Measurements from ENCODE around the gene SNX1.
"Not testable (repeated sequence)": the region's sequence is repeated elsewhere in the genome, so short reads cannot be mapped to it uniquely, and the experiment has no call there.

The SNX1 gene

DNA sequence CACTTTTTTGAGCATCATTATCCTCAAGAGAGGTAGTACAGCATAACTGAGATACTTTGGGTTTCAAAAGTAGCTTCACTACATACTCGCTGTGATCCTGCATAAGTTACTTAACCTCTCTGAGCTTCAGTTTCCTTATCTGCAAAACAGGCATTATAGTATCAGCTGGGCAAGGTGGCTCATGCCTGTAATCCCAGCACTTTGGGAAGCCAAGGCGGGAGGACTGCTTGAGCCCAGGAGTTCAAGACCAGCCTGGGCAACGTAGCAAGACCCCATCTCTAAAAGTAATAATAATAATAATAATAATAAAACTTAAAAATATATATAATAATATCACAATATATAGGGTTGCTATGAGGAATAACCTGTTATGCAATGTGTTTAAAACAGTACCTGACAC, 13.0 kb upstream of the SNX1 start:
- no peak for DNase-seq

DNA sequence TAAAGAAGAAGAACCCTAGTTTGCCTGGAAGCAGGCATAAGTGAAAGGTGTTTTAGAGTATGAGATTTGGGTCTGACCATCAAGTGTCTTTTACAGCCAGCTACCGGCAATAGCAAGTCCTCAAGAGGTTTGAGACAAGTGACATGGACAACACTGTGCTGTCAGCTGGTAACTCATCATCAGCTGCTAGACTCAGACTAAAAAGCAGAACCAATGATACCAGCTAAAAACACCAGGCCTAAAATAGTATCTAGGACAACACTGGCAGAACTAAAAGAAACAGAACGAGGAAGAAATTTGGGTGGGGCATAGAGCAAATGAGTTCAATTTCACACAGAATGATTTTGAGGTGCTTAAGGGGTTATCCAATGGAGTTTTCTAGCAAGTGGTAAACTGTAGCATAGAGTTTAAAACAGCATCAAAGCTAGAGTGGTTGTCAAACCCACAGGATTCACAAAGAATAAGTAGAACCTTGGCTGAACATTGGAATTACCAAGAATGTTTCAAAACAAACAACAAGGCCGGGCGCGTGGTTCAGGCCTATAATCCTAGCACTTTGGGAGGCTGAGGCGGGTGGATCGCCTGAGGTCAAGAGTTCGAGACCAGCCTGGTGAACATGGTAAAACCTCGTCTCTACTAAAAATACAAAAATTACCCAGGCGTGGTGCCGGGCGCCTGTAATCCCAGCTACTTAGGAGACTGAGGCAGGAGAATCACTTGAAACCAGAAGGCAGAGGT, 6.1 kb upstream of the SNX1 start:
- DNase-seq, result no peak

DNA sequence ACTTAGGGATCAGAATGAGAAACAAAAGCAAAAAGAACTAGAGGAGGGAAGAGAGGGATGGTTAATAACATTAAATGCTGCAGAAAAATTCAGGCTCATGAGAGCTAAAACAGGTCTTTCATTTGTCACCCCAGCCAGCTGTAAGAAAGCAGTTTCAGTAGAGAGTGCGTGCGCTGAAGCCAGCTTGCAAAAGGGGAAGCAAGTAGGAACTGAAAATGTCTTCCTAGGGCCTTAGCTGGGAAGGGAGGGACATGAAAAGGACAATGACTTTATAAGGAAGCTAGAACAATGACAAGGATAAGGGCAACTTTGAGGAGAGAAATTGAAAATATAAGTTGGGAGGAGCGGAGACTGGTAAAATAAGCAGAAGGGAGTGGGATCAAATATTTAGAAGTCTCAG, 5.3 kb upstream of the SNX1 start:
- no peak for DNase-seq

DNA sequence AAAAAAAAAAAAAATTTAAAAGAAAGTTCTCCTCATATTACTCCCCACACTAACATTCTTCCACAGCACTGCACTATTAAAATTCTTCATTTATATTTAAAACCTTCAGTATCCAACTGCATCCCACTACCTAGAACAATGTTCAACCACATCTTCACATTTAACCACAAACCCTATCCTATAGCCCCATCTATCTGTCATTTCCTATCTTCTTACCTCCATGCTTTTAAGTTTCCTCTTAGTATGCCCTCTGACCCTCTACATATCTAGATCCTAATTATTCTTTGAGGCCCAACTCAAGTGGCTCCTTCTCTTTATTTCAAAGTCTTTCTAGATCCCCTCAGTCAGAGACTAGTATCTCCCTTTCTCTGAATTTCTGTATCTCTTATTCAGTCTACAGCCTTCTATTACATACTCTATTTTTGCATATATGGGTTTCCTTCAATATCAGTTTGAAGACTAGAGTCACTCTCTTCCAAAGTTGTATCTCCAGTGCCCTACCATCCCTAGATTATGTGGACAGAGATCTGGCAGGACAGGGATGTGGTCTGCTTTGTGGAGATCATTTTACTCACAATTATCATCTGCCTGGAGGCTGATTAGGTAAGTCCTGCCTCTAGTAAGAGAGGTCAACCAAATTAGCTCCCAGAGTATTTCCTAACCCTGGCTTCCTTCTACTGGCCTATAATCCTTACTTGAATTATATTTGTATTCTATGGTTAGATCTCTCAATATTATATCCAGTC, 3.5 kb upstream of the SNX1 start:
- DNase-seq, result no peak

DNA sequence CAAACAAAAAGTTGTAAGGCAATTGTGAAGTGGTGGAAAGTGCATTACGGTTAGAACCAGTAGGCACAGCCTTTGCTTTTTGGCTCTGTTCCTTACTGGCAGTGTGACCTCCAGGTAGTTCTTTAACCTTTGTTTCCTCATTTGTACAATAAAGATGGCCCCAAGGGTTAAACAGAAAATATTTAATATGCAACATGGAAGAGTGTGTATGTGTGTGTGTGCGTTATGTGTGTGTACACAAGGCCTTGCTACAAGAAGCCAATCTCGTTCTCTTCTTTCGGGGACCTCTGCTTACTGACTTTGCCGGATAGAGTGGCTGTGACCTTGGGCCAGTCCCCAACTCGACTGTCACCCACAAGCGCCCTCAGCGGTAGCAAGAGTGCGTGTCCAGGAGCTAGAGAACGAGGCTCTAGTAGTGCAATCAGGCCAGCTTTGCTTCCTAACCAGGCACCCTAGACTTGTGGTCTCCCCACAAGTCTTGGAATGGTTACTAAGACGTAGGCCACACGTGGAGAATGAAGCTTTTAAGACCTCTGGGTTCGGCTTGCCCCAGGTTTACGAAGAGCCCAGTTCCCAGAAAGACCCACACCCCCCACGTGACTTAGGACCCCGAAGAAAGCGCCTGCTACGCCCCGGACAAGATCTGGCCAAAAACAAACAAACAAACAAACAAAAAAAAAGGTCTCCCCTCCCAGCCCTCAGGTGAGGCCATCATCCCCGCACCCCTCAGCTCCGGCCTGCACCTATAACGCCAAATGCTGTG, 2.7 kb upstream of the SNX1 start:
- DNase-seq, result no peak

DNA sequence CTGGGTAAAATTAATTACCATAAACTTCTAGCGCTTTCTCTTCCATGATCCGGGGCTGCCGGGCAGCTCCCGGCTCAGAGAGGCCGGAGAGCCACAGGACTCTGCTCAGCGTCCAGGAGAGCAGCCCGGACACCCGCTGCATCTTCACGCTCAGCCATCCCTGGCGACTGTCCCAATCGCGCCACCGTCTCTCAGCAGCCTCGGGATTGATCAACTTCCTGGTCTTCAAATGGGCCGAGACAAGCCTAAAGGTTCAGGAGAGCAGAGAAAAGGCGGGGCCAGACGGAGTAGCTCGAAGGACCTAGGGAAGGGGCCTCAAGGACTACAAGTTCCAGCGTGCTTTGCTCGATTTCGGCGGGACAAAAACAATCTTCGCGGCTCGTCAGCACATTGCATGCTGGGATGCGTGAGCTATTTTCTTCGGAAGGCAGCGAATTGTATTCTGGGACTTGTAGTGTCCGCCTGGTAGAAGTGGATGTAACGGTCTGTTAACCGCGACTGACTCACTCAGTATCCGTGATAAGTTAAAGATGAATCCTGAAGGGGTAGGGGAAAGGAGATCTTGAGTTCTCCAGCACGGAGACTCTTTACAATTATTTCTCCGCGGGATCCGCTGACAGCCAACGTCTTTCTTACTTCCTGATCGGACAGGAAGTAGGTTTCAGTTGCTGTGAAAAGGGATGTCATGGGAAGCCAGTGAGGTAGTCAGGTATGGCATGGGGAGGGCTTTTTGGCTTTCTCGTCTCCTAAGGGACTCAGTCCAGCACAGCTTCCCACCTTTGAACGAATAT, 2.0 kb upstream of the SNX1 start, which contains the start of gene CIAO2A:
CIAO2A (minus strand) TSS at position 212 of the 791 bp plus-strand sequence; CDS start at position 142, 70 bp downstream.
- DNase-seq, result peak; percentile 42

DNA sequence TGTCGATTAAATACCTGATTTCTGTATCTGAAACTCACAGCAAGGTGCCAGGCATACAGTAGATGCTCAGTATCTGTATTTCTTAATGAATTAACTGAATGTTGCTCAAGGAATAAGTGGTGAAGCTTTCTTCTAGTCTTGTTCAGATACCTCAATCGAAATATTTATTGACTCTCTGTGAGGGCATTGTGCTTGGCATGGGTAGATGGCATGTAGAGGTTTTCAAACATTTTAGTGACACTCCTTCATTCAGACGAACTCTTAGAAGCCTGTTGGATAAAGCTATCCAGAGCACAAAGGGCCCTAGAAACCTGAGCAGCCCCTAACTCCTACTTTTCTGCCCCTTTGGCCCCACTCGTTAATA, 369 bp upstream of the SNX1 start:
- no peak for DNase-seq

DNA sequence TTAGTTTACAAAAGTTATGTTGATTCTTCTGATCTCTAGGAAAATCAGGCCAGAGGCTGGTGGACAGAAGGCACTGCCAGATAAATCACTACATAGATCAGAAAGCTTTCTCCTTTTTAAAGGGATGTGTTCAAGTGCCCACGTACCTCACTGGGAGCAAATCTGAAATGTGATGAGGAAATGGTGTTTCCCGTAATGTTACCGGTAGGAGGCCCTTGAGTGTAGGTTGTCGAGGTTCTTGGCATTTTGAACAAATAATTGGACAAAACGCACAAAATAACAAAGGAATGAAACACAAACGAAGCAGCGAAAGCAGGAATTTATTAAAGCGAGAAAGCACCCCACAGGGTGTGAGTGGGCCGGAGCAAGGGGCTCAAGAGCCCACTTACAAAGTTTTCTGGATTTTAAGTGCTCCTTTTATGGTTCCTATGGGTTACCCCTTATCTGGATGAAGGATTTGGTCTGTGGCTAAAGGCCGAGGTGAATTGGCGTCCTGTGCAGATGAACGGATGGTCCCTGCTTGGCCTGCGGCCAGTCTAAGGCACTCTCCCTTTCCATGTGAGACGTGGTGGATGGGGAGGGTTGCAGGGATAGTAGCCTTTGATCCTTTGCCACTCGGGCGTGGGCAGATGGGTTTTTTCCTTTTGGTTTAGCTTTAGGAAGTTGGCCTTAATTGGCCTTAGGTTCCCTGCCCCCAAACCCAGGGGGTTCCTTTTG, 1.0 kb downstream of the SNX1 start:
- DNase-seq, result no peak

DNA sequence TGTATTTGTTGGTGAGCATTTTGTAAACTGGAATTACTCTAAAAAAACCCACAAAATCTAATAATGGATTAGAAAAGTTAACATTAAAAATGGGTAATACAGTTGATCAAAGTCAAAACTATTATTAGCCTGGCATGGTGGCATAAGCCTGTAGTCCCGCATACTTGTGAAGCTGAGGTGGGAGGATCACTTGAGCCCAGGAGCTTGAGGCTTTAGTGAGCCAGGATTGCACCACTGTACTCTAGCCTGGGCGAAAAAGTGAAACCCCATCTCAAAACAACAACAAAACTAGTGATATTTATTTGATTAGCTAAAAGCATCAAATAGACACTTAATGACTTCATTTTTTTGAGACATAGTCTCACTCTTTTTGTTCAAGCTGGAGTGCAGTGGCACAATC, 3.6 kb downstream of the SNX1 start:
- no peak for DNase-seq

DNA sequence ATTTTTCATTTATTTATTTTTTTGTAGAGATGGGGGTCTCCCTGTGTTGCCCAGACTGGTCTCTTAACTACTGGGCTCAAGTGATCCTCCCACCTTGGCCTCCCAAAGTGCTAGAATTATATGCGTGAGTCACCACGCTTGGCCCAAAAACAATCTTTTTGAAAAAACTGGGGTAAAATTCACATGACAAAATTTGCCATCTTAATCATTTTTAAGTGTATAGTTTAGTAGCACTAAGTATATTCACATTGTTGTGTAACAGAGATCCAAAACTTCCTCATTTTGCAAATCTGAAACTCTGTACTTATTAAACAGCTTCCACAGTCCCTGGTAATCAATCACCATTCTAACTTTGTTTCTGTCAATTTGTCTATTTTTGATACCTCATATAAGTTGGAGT, 5.2 kb downstream of the SNX1 start:
- no peak for DNase-seq

DNA sequence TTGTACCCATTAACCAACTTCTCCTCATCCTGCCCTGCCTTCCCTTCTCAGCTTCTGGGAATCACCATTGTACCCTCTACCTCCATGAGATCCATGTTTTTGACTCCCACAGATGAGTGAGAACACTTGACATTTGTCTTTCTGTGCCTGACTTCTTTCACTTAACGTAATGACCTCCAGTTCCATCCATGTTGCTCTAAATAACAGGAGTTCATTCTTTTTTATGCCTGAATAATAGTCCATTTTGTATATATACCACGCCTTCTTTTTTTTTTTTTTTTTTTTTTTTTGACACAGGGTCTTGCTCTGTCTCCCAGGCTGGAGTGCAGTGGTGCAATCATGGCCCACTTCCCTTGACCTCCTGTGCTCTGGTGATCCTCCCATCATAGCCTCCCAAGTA, 6.7 kb downstream of the SNX1 start:
- DNase-seq, result no peak

DNA sequence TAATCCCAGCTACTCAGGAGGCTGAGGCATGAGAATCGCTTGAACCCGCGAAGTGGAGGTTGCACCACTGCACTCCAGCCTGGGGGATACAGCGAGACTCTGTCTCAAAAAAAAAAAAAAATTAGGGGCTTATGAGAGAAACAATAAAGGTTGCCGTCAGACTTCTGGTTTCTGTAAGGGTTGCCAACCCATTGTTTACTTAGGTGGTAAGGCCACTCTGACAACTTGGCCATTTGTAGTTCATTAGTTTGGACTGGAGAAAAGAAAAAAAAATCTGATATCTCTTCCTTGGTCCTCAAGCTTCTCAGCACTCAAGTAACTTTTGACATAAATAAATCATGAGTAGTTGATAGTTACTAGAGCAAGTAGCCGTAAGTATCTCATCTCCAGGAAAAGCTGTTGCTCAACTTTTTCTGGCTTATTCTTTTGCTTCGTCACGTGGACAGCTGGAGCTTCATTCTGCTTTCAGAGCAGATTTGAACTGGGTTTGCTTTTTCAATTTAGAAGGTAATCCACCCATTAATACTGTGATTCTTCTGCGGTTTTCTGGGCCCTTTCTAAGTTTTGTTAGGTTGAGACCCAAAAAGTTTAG, 9.4 kb downstream of the SNX1 start:
- DNase-seq, result no peak

DNA sequence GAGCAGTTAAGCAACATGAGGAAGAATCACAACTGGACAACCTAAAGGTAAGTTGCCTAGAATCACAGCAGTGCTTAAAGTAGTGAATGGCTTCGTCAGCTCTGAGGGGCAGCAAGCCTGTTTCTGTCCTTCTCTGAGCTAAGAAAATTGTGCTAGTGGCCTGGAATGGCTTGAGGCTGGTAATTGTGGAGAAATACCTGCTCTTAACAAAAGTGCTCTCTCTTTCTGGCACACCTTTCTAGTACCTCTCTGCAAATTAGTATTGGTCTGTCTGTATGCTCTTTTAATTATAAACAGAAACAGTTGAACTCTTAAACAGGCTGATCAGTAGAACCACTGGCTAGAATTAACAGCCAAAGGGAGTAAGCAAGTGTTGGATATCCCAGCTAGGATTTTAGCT, 11.6 kb downstream of the SNX1 start:
- DNase-seq, result no peak

DNA sequence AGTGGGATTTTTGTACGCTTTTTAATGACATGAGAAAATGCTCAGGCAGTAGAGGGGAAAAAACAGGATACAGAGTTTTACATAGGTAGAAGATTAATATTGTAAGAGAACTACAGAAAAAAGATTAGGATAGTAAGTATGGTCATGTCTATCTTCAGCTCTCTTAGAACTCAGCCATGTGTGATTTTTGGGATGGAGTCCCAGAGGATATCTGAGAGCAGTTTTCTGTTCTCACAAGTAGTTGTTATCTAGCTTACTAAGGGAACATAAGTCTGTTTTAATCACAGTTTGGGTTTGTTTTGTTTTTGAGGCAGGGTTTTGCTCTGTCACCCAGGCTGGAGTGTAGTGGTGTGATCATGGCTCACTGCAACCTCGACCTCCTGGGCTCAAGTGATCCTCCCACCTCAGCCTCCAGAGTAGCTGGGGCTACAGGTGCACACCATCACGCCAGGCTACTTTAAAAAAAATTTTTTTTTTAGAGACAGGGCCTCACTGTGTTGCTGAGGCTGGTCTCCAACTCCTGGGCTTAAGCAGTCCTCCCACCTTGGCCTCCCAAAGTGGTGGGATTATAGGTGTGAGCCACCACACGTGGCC, 14.4 kb downstream of the SNX1 start:
- DNase-seq, result not testable (repeated sequence)

DNA sequence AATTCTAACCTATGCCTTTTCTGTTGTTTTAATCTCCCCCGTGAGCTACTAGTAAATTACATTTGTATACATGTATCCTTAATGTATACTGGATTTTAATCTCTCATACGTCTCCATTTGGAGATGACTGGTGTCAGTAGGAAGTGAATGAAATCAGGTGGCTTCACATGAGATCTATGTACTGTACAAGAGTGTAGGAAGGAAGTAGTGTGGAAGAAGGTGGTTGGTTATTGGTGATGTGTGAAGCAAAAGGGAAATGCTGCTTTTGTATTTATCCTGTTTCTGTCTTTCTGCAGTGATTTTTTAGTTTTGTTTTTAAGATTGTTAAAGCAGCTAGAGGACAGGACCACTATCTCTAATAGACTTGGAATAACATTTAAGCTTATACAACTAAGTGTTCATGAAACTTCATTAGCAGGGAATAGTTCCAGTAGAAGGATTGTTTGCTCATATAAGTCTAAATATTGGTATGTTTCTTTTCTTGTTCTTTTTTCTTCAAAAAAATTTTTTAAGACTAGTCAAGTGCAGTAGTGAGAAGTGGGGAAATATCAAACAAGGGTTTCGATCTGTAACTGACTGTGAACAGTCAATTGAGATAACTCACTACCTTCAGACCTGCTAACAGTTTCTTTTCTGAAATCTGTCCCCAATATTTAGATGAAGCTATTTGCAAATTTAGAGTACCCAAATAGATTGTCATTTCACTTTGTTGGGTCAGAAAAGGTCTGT, 15.3 kb downstream of the SNX1 start:
- DNase-seq, result no peak

DNA sequence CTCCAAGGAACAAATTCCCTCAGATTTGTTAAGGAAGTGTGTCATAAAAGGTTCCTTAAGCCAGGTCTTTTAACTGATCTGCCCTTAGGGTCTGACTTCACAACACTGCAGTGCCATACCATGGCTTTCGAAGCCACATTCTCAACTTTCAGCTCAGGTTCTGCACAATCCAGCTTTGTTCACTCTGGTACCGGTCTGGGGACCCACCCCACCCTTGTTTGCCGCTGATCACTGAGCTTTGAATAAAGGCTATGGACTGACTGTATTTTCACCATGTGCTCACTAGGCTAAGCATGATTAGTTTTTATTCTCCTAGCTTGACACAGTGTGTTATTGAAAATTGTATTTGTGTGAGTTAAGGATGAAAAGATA, 15.9 kb downstream of the SNX1 start:
- no peak for DNase-seq

DNA sequence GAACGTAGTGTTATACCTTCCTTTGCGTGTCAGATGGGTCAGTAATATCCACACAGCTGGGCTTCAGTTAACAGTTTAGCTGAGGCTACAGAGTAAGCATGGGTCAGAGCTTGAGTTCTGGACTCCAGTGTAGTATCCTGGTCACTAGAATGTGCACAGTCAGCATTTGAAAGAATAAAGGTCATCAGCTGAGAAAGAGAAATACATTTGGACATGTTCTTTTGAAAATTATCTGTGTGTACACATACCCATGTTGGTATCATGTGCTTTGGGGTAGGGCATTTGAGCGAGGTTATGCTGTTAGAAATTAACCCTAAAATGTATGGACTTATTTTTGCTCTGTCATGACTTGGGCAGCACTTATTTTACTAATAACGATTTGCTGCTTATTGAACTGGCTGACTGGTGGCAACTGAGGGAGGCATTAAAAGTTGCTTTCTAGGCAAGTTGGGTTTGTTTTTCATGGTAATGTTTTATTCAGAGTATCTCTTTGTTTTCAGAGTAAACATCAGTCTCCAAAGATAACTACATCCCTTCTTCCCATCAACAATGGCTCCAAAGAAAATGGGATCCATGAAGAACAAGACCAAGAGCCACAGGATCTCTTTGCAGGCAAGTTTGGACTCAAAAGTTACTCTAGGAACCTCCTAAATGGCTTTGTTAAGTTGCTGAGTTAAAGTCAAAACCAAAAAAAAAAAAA, 16.4 kb downstream of the SNX1 start:
- DNase-seq, result no peak

DNA sequence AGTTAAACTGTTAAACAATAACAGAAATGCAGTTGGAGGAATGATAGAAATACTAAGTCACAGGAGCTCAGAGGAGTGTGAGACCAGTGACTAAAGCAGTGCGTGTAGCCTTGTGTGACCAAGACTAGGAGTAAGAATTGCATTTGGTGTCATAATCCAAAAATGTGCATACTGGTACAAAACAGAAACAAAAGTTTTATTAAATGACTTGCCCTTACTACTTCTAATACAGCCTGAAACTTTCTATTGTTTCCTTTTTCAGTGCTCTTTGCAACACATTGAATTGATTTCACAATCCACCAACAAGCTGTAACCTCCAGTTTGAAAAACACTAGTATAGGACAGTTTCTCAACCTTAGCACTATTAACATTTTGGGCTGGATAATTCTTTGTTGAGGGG, 17.1 kb downstream of the SNX1 start:
- DNase-seq, result no peak

DNA sequence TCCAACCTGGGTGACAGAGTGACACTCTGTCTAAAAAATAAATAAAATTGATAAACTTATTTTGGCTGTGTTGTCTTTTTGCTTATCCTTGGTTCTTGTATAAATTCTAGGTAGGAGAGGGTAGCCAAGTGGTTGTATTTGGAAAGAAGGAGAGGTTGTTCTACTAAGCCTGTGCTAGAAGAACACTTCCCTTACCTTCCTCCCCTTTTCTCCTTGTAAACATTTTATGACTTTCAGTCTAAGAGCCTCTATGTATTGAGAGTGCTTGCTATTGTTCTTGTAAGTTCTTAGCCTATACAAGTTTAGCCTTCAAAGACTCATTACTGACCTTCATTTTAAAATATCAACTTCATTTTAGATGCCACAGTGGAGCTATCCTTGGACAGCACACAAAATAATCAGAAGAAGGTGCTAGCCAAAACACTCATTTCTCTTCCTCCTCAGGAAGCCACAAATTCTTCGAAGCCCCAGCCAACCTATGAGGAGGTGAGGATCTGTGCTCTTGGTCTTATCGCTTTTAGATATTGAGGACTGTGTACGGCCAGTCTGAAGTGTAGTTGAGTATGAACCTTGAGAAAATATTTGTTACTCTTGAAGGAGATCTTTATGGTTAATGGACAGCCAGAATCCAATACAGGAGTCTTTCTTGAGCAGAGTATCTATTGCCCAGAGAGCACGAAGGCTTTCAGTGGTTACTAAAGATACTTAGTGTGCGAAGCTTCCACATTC, 22.1 kb downstream of the SNX1 start:
- no peak for DNase-seq

DNA sequence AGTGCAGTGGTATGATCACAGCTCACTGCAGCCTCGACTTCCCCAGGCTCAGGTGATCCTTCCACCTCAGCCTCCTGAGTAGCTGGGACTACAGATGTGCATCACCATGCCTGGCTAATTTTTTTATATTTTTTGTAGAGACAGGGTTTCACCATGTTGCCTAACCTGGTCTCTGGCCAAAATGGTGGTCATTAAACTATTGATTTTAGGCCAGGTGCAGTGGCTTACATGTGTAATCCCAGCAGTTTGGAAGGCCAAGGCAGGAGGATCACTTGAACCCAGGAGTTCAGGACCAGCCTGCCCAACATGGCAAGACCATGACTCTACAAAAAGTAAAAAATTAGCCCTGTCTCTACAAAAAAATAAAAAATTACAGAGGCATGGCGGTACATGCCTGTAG, 24.5 kb downstream of the SNX1 start:
- DNase-seq, result not testable (repeated sequence)

Measured in 8988T (cell line).